Karpas-422 (cell line): ENCODE measurements around the gene ZSWIM3. TPM values are rescaled to one million over a fixed set of nuclear protein-coding genes. Genes with fewer than 3 reads are reported as not detected.
"Not testable (repeated sequence)": the region's sequence is repeated elsewhere in the genome, so short reads cannot be mapped to it uniquely, and the experiment has no call there.

Experiments used
- DNase-seq: peaks from one replicate; pipeline ENCODE4 v3.0.0-alpha.2; 2015
- H2AFZ ChIP-seq: fragments of 200-600 bp; sonication (generic); 2 replicates; pipeline ENCODE4 v1.6.1; 2014; ENCODE audit warnings: antibody characterized with exemption, low read length, mixed read lengths
- H3K27ac ChIP-seq: fragments of 200-600 bp; sonication (generic); 2 replicates; pipeline ENCODE4 v1.5.1; 2014; ENCODE audit warnings: mild to moderate bottlenecking, low read length, moderate library complexity
- H3K27me3 ChIP-seq: fragments of 200-600 bp; sonication (generic); 2 replicates; pipeline ENCODE4 v1.6.1; 2014; ENCODE audit warnings: low read length, mixed read lengths
- H3K36me3 ChIP-seq: fragments of 200-600 bp; sonication (generic); 2 replicates; pipeline ENCODE4 v1.6.1; 2014; ENCODE audit warnings: low read length, mixed read lengths; ENCODE audit not compliant: insufficient read depth
- H3K4me1 ChIP-seq: fragments of 200-600 bp; sonication (generic); 2 replicates; pipeline ENCODE4 v1.6.1; 2014; ENCODE audit warnings: mild to moderate bottlenecking, low read length, mixed read lengths
- H3K4me2 ChIP-seq: fragments of 200-600 bp; sonication (generic); 2 replicates; pipeline ENCODE4 v1.6.1; 2014; ENCODE audit warnings: low read length, low read depth, mild to moderate bottlenecking; ENCODE audit not compliant: poor library complexity, severe bottlenecking
- H3K4me3 ChIP-seq: fragments of 200-600 bp; sonication (generic); 2 replicates; pipeline ENCODE4 v1.5.1; 2014; ENCODE audit warnings: mild to moderate bottlenecking, antibody characterized with exemption, low read length, mixed read lengths
- H3K79me2 ChIP-seq: fragments of 200-600 bp; sonication (generic); 2 replicates; pipeline ENCODE4 v1.6.1; 2014; ENCODE audit warnings: mild to moderate bottlenecking, low read length, mixed read lengths
- H3K9ac ChIP-seq: fragments of 200-600 bp; sonication (generic); 2 replicates; pipeline ENCODE4 v1.6.0; 2014; ENCODE audit warnings: low read length
- H3K9me2 ChIP-seq: fragments of 200-600 bp; sonication (generic), shearing (Covaris generic); replicated peaks from 2 replicates; pipeline ENCODE4 v1.6.0; 2014; ENCODE audit warnings: mild to moderate bottlenecking, low read length, moderate library complexity; ENCODE audit not compliant: insufficient read depth
- H3K9me3 ChIP-seq: fragments of 300-700, 200-600 bp; sonication (generic); 2 replicates; pipeline ENCODE4 v1.6.1; 2014; ENCODE audit warnings: low read length, mixed read lengths
- H4K20me1 ChIP-seq: fragments of 200-600 bp; sonication (generic); 2 replicates; pipeline ENCODE4 v1.6.1; 2014; ENCODE audit warnings: mild to moderate bottlenecking, antibody characterized with exemption, low read length, low read depth; ENCODE audit not compliant: insufficient read depth
- total RNA-seq: library from RNA; depleted of rRNA; stranded (reverse); fragments of >200 nt; shearing (Covaris generic); gene quantifications from 2 replicates; pipeline ENCODE4 v1.2.3, GENCODE V29; 2014; ENCODE audit warnings: low replicate concordance

The ZSWIM3 gene
- total RNA-seq, 1 experiment from 2014 or later = 9.9 TPM

- Histone ChIP-seq H2AFZ (no peak within 1 kb of the TSS), H3K9me3 (no peaks in the 10 kb centered on the region), H3K79me2 (no peaks in the 10 kb centered on the region), H4K20me1 (no peaks in the 10 kb centered on the region), H3K27me3 (no peaks in the 10 kb centered on the region), H3K27ac (no peak within 1 kb of the TSS), H3K36me3 (no peaks in the 10 kb centered on the region), H3K4me3 (no peak within 1 kb of the TSS), H3K9ac (no peak within 1 kb of the TSS), H3K4me1 (no peaks in the 10 kb centered on the region), H3K4me2 (no peak within 1 kb of the TSS), H3K9me2 (no peaks in the 10 kb centered on the region)
- no peak for DNase-seq
Measured at GRCh38 chr20:45827030-45827652, 30.3 kb upstream of the ZSWIM3 start, which contains the start of gene TNNC2. TNNC2 (minus strand) TSS chr20:45827312; CDS start chr20:45827248, 64 bp downstream.

DNA sequence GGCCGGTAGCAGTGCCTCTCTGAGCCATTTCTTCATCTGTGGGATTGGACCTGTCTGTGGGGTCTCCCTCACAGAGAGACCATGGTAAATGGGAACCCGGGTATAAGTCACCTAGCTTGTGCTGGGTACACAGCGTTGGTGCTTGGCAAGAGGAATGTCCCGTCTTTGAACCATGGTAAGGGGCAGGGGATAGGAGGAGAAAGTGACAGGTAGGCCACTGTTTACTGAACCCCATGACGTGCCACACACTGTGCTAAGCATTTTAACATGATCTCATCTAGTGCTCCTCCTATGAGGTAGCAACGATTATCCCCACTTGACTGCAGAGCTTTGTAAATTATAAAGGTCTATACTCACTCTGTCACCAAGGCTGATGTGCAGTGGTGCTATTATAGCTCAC, 29.7 kb upstream of the ZSWIM3 start:
- Histone ChIP-seq H3K4me1 (no peaks in the 10 kb centered on the region), H3K27me3 (no peaks in the 10 kb centered on the region), H4K20me1 (no peaks in the 10 kb centered on the region), H3K27ac (no peak overlapping the region), H3K4me2 (no peak overlapping the region), H3K9me3 (no peaks in the 10 kb centered on the region), H3K4me3 (no peak overlapping the region), H2AFZ (no peak overlapping the region), H3K79me2 (no peaks in the 10 kb centered on the region), H3K9me2 (no peaks in the 10 kb centered on the region), H3K36me3 (no peaks in the 10 kb centered on the region), H3K9ac (no peak overlapping the region)
- DNase-seq = no peak

DNA sequence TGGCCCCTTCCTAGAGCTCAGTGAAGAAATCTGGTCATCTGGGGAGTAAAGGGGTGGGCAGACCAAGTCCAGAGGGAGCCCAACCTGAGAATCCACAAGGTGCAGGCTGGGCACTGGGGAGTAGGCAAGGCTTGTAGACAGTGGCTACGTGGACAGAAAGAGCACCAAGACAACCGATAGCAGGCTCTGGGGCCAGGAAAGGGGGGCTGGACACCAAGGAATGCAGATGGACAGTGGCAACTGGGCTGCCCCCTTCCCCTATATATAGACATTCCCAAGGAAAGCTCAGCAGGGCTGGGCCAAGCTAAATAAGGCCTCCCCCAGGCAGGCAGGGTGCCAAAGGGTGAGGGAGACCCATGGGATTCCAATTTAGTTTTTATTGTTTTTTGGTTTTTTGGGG, 28.8 kb upstream of the ZSWIM3 start:
- Histone ChIP-seq H3K79me2 (no peaks in the 10 kb centered on the region), H3K9me2 (no peaks in the 10 kb centered on the region), H3K4me2 (no peak overlapping the region), H4K20me1 (no peaks in the 10 kb centered on the region), H3K4me3 (no peak overlapping the region), H3K9me3 (no peaks in the 10 kb centered on the region), H3K36me3 (no peaks in the 10 kb centered on the region), H3K4me1 (no peaks in the 10 kb centered on the region), H3K9ac (no peak overlapping the region), H2AFZ (no peak overlapping the region), H3K27ac (no peak overlapping the region), H3K27me3 (no peaks in the 10 kb centered on the region)
- DNase-seq = no peak

GRCh38 chr20:45829673-45830106, 27.7 kb upstream of the ZSWIM3 start:
- not testable (repeated sequence) for H3K4me3 ChIP-seq, H3K4me2 ChIP-seq, H3K27ac ChIP-seq, H4K20me1 ChIP-seq, H2AFZ ChIP-seq, H3K9me2 ChIP-seq, H3K27me3 ChIP-seq, H3K36me3 ChIP-seq, DNase-seq, H3K79me2 ChIP-seq, H3K9me3 ChIP-seq, H3K9ac ChIP-seq, H3K4me1 ChIP-seq

DNA sequence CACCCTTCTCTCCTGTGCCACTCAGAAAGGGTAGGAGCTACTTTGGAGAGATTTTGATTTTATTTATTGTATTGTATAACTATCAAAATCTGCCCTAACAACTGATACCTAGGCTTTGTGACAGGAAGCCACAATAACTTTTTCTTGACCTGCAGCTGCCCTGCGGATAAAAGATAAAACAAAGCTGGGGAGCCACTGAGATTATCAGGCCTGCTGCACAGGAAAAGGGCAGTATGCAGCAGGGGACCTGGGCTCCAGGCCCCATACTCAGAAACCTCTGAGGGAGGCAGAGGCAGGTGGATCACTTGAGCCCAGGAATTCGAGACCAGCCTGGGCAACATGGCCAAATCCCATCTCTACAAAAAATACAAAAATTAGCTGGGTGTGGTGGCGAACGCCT, 24.8 kb upstream of the ZSWIM3 start:
- no peak for DNase-seq
- Histone ChIP-seq H4K20me1 (no peaks in the 10 kb centered on the region), H3K4me3 (no peak overlapping the region), H3K9ac (no peak overlapping the region), H3K36me3 (no peaks in the 10 kb centered on the region), H2AFZ (no peak overlapping the region), H3K9me3 (no peaks in the 10 kb centered on the region), H3K27ac (no peak overlapping the region), H3K9me2 (no peaks in the 10 kb centered on the region), H3K79me2 (no peaks in the 10 kb centered on the region), H3K4me2 (no peak overlapping the region), H3K27me3 (no peaks in the 10 kb centered on the region), H3K4me1 (no peaks in the 10 kb centered on the region)

GRCh38 chr20:45833030-45833882, 24.2 kb upstream of the ZSWIM3 start, which contains the start of gene SNX21:
SNX21 (plus strand) TSS chr20:45833799; CDS start chr20:45833920, 121 bp downstream.
- no peaks in the 10 kb centered on the region for H3K79me2 ChIP-seq
- no peaks in the 10 kb centered on the region for H3K9me2 ChIP-seq
- H3K4me3 ChIP-seq = no peak within 1 kb of the TSS
- no peaks in the 10 kb centered on the region for H3K27me3 ChIP-seq
- DNase-seq = no peak
- no peaks in the 10 kb centered on the region for H3K9me3 ChIP-seq
- H4K20me1 ChIP-seq = no peaks in the 10 kb centered on the region
- H3K27ac ChIP-seq = no peak within 1 kb of the TSS
- no peak within 1 kb of the TSS for H3K9ac ChIP-seq
- H3K4me2 ChIP-seq = no peak within 1 kb of the TSS
- H3K36me3 ChIP-seq = no peaks in the 10 kb centered on the region
- no peak within 1 kb of the TSS for H2AFZ ChIP-seq
- no peaks in the 10 kb centered on the region for H3K4me1 ChIP-seq

- no peak overlapping the region for H3K27ac ChIP-seq
- no peaks in the 10 kb centered on the region for H3K4me1 ChIP-seq
- H3K79me2 ChIP-seq = no peaks in the 10 kb centered on the region
- no peaks in the 10 kb centered on the region for H3K27me3 ChIP-seq
- no peaks in the 10 kb centered on the region for H4K20me1 ChIP-seq
- H2AFZ ChIP-seq = no peak overlapping the region
- no peak overlapping the region for H3K9ac ChIP-seq
- no peaks in the 10 kb centered on the region for H3K9me2 ChIP-seq
- DNase-seq = no peak
- no peak overlapping the region for H3K4me3 ChIP-seq
- H3K4me2 ChIP-seq = no peak overlapping the region
- no peaks in the 10 kb centered on the region for H3K36me3 ChIP-seq
- no peaks in the 10 kb centered on the region for H3K9me3 ChIP-seq
Measured at GRCh38 chr20:45833883-45834796, 23.3 kb upstream of the ZSWIM3 start.

DNA sequence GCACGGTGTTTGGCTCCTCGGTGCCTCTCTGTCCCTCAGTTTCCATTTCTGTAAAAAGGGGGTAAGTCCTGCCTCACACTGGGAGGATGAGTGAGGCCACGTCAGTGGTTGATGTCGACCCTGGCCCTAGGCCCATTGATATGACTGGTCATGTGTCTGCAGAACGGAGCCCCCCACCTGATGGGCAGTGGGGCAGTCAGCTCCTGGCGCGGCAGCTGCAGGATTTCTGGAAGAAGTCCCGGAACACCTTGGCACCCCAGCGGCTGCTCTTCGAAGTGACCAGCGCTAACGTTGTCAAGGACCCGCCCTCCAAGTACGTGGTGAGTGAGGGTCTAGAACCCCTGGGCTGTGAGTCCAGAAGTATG, 22.6 kb upstream of the ZSWIM3 start:
- no peaks in the 10 kb centered on the region for H4K20me1 ChIP-seq
- H3K9me2 ChIP-seq = no peaks in the 10 kb centered on the region
- no peak overlapping the region for H3K4me3 ChIP-seq
- H3K4me2 ChIP-seq = no peak overlapping the region
- no peaks in the 10 kb centered on the region for H3K36me3 ChIP-seq
- H3K27ac ChIP-seq = no peak overlapping the region
- H2AFZ ChIP-seq = no peak overlapping the region
- no peaks in the 10 kb centered on the region for H3K79me2 ChIP-seq
- no peaks in the 10 kb centered on the region for H3K9me3 ChIP-seq
- no peaks in the 10 kb centered on the region for H3K27me3 ChIP-seq
- DNase-seq = no peak
- no peak overlapping the region for H3K9ac ChIP-seq
- H3K4me1 ChIP-seq = no peaks in the 10 kb centered on the region
